Measurements from ENCODE around the gene ATP2B2.

ATP2B2 gene

GRCh38 chr3:10509325-10509724 lies 3.9 kb upstream of the ATP2B2 start:
- no peak for DNase-seq (ENCODE audit: low read depth)
- H3K4me3 ChIP-seq (ENCODE audit: control insufficient read depth, low read depth, low read length) = no peak overlapping the region
- no peak for TF ChIP-seq CTCF (conservative IDR thresholded peaks at IDR 0.05; ENCODE audit: control insufficient read depth, insufficient read depth, low read depth, low read length)

DNA sequence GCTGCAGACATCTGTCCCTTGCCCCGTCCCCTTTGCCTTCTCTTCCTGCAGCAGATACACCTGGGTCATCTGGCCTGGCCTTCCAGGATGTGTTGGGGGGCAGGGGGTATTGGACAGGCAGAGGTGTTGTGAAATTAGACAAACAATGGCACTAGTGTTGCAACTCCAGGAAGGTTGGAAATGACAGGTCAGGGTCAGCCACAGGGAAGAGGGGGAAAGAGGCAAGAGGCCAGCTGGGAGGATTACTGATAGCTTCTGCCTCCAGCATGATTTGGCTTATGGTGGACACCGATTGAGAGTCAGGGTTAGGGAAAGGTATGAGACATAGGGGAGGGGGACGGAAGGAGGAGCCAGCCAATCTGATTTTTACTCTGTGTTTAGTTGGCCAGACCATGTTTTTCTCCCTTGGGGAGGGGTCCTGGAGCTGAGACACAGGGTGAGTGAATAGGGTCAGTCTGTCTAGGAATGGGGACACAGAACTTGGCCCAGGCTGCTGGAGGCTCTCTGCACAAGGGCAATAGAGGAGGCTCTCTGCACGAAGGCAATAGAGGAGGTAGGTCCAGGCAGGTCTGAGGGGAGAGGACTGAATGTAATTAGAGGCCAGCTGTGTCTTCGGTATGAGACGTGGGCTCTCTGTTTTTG lies 3.4 kb upstream of the ATP2B2 start:
- H3K4me3 ChIP-seq (ENCODE audit: control insufficient read depth, low read depth, low read length) = no peak overlapping the region
- no peak for TF ChIP-seq CTCF (conservative IDR thresholded peaks at IDR 0.05; ENCODE audit: control insufficient read depth, insufficient read depth, low read depth, low read length)
- DNase-seq (ENCODE audit: low read depth) = no peak

GRCh38 chr3:10508235-10508618 lies 2.8 kb upstream of the ATP2B2 start:
- DNase-seq (ENCODE audit: low read depth) = no peak
- TF ChIP-seq CTCF (conservative IDR thresholded peaks at IDR 0.05; ENCODE audit: control insufficient read depth, insufficient read depth, low read depth, low read length) = no peak
- no peak overlapping the region for H3K4me3 ChIP-seq (ENCODE audit: control insufficient read depth, low read depth, low read length)

DNA sequence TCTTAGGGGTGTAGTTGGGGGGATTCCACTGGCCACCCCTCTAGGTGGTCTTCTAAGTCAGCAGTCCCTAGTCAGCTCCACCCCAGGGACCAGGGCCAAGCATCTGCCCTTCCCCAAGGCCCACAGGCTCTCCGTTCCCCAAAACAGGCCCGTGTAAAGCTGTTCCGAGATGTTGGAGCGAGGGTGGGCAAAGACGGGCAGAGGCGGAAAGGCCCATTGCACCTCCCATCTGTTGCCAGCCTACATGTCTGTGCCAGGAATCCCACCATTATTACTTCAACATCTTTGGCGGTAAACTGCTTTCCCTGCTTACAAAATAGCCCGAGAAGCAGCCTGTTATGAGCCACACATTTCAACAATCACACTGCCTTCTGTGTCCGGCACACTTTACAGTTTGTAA lies 1.9 kb upstream of the ATP2B2 start:
- DNase-seq (ENCODE audit: low read depth) = no peak
- H3K4me3 ChIP-seq (ENCODE audit: control insufficient read depth, low read depth, low read length) = no peak overlapping the region
- no peak for TF ChIP-seq CTCF (conservative IDR thresholded peaks at IDR 0.05; ENCODE audit: control insufficient read depth, insufficient read depth, low read depth, low read length)

DNA sequence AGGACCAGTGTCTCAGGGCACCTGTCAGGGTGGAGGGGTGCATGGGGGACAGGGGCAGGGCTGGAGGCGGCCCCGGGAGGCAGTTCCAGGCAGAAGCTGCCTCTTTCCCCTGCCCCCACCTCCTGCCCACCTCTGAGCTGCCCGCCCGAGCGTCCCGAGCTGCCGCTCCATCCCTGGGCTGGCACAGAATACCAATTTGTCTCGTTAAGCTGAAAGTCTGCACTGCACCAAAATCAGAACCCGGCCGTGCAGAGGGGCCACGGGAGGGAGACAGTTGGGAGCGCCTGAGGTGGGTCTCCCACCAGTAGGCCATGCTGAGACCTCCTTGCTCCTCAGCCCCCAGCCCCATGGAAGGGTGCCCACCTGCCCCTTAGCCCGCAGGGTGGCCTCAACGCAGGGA lies 1.3 kb upstream of the ATP2B2 start:
- H3K4me3 ChIP-seq (ENCODE audit: control insufficient read depth, low read depth, low read length) = no peak overlapping the region
- no peak for DNase-seq (ENCODE audit: low read depth)
- no peak for TF ChIP-seq CTCF (conservative IDR thresholded peaks at IDR 0.05; ENCODE audit: control insufficient read depth, insufficient read depth, low read depth, low read length)

- H3K4me3 ChIP-seq (ENCODE audit: control insufficient read depth, low read depth, low read length) = no peak overlapping the region
- DNase-seq (ENCODE audit: low read depth) = no peak
- TF ChIP-seq CTCF (conservative IDR thresholded peaks at IDR 0.05; ENCODE audit: control insufficient read depth, insufficient read depth, low read depth, low read length) = no peak
These were observed 602 bp upstream of the ATP2B2 start for GRCh38 chr3:10505791-10506585.
